ENCODE measurements around the gene ZNF679.

The ZNF679 gene

GRCh38 chr7:64266341-64266919, 38.2 kb downstream of the ZNF679 start:
- no peak for TF ChIP-seq EP300 (IDR thresholded peaks at IDR 0.05; ENCODE audit: borderline replicate concordance)
- TF ChIP-seq, protein P1, sequence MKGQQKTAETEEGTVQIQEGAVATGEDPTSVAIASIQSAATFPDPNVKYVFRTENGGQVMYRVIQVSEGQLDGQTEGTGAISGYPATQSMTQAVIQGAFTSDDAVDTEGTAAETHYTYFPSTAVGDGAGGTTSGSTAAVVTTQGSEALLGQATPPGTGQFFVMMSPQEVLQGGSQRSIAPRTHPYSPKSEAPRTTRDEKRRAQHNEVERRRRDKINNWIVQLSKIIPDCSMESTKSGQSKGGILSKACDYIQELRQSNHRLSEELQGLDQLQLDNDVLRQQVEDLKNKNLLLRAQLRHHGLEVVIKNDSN (IDR thresholded peaks at IDR 0.05): no peak
- TF ChIP-seq, protein P2, sequence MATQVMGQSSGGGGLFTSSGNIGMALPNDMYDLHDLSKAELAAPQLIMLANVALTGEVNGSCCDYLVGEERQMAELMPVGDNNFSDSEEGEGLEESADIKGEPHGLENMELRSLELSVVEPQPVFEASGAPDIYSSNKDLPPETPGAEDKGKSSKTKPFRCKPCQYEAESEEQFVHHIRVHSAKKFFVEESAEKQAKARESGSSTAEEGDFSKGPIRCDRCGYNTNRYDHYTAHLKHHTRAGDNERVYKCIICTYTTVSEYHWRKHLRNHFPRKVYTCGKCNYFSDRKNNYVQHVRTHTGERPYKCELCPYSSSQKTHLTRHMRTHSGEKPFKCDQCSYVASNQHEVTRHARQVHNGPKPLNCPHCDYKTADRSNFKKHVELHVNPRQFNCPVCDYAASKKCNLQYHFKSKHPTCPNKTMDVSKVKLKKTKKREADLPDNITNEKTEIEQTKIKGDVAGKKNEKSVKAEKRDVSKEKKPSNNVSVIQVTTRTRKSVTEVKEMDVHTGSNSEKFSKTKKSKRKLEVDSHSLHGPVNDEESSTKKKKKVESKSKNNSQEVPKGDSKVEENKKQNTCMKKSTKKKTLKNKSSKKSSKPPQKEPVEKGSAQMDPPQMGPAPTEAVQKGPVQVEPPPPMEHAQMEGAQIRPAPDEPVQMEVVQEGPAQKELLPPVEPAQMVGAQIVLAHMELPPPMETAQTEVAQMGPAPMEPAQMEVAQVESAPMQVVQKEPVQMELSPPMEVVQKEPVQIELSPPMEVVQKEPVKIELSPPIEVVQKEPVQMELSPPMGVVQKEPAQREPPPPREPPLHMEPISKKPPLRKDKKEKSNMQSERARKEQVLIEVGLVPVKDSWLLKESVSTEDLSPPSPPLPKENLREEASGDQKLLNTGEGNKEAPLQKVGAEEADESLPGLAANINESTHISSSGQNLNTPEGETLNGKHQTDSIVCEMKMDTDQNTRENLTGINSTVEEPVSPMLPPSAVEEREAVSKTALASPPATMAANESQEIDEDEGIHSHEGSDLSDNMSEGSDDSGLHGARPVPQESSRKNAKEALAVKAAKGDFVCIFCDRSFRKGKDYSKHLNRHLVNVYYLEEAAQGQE (IDR thresholded peaks at IDR 0.05; ENCODE audit: low read depth): no peak
- TF ChIP-seq, protein P3, sequence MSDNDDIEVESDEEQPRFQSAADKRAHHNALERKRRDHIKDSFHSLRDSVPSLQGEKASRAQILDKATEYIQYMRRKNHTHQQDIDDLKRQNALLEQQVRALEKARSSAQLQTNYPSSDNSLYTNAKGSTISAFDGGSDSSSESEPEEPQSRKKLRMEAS (IDR thresholded peaks at IDR 0.05): no peak
- no peak for TF ChIP-seq TCF12 (IDR thresholded peaks at IDR 0.05; ENCODE audit: low read depth)
- no peak for TF ChIP-seq RAD21 (IDR thresholded peaks at IDR 0.05; ENCODE audit: low read depth)
- TF ChIP-seq CREB1 (IDR thresholded peaks at IDR 0.05; ENCODE audit: low read depth): no peak
- TF ChIP-seq ZBTB7A (IDR thresholded peaks at IDR 0.05; ENCODE audit: low read depth): no peak
- TF ChIP-seq EGR1 (IDR thresholded peaks at IDR 0.05): no peak
- no peak for TF ChIP-seq TEAD4 (IDR thresholded peaks at IDR 0.05)
- TF ChIP-seq TAF1 (IDR thresholded peaks at IDR 0.05; ENCODE audit: low read depth): no peak
- no peak for TF ChIP-seq NFIC (IDR thresholded peaks at IDR 0.05)
- no peak for TF ChIP-seq FOXM1 (IDR thresholded peaks at IDR 0.05; ENCODE audit: borderline replicate concordance, low read depth)
- TF ChIP-seq YY1 (IDR thresholded peaks at IDR 0.05; ENCODE audit: low read depth): no peak
- TF ChIP-seq CEBPB (IDR thresholded peaks at IDR 0.05): no peak

DNA sequence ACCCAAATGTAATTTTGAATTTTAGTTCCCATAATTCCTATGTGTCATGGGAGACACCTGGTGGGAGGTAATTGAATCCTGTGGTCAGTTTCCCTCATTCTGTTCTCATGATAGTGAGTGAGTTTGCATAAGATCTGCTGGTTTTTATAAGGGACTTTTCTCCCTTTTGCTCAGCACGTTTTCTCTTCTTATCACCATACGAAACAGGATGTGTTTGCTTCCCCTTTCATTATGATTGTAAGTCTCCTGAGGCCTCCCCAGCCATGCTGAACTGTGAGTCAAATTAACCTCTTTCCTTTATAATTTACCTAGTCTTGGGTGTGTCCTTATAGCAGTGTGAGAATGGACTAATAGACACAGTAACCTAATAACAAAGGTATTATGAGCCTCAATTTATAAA, 49.4 kb downstream of the ZNF679 start:
- no peak for TF ChIP-seq TCF12 (IDR thresholded peaks at IDR 0.05; ENCODE audit: low read depth)
- TF ChIP-seq RAD21 (IDR thresholded peaks at IDR 0.05; ENCODE audit: low read depth): no peak
- no peak for TF ChIP-seq EGR1 (IDR thresholded peaks at IDR 0.05)

GRCh38 chr7:64294701-64295420, 66.6 kb downstream of the ZNF679 start:
- TF ChIP-seq YY1 (IDR thresholded peaks at IDR 0.05; ENCODE audit: low read depth): no peak
- TF ChIP-seq, protein P1 (IDR thresholded peaks at IDR 0.05): no peak
- no peak for TF ChIP-seq EP300 (IDR thresholded peaks at IDR 0.05; ENCODE audit: borderline replicate concordance)
- TF ChIP-seq, protein P3 (IDR thresholded peaks at IDR 0.05): no peak
- TF ChIP-seq TCF12 (IDR thresholded peaks at IDR 0.05; ENCODE audit: low read depth): no peak
- TF ChIP-seq, protein P2 (IDR thresholded peaks at IDR 0.05; ENCODE audit: low read depth): no peak

DNA sequence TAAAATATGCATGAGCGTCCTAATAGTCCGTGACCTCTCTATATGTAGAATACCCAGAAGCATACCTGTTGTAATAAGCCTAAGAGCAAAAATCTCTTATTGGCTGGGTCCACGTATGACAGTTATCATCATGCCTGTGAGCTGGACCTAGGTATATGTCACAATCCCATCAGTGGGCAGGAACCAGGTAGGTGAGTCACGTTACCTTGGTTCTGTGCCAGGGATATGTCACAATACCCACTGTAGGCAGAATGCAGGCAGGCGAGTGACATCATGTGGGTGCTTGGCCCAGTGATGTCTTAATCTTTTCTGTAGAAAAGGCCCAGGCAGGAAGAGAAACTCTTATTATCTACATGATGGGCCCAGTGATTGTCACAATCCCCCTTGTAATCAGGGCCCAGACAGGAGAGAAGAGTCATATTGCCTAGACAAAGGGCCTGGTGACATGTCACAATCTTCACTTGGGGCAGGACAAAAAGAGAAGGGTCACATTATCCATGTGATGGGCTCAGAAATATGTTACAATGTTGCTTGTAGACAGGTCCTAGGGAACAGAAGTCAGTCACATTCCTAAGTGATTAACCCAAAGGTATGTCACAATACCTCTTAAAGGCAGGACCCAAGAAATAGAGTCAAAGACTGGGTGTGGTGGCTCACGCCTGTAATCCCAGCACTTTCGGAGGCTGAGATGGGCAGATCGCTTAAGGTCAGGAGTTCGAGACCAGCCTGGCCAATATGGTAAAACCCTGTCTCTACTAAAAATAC, 72.5 kb downstream of the ZNF679 start:
- TF ChIP-seq FOXM1 (IDR thresholded peaks at IDR 0.05; ENCODE audit: borderline replicate concordance, low read depth): no peak
- no peak for TF ChIP-seq TAF1 (IDR thresholded peaks at IDR 0.05; ENCODE audit: low read depth)
- TF ChIP-seq TEAD4 (IDR thresholded peaks at IDR 0.05): no peak
- TF ChIP-seq, protein P1 (IDR thresholded peaks at IDR 0.05): no peak
- TF ChIP-seq CREB1 (IDR thresholded peaks at IDR 0.05; ENCODE audit: low read depth): no peak
- no peak for TF ChIP-seq YY1 (IDR thresholded peaks at IDR 0.05; ENCODE audit: low read depth)
- no peak for TF ChIP-seq NFIC (IDR thresholded peaks at IDR 0.05)
- TF ChIP-seq CEBPB (IDR thresholded peaks at IDR 0.05): no peak
- no peak for TF ChIP-seq EGR1 (IDR thresholded peaks at IDR 0.05)
- TF ChIP-seq TCF12 (IDR thresholded peaks at IDR 0.05; ENCODE audit: low read depth): no peak
- TF ChIP-seq, protein P3 (IDR thresholded peaks at IDR 0.05): no peak
- no peak for TF ChIP-seq RAD21 (IDR thresholded peaks at IDR 0.05; ENCODE audit: low read depth)
- TF ChIP-seq, protein P2 (IDR thresholded peaks at IDR 0.05; ENCODE audit: low read depth): no peak
- TF ChIP-seq ZBTB7A (IDR thresholded peaks at IDR 0.05; ENCODE audit: low read depth): no peak
- TF ChIP-seq EP300 (IDR thresholded peaks at IDR 0.05; ENCODE audit: borderline replicate concordance): no peak

Data from Ishikawa (cell line).